HG02973 (cell line): Measurements from ENCODE around the gene ZNF860.

Experiments
- ATAC-seq: cut with Tn5 transposase; IDR thresholded peaks from one replicate; pipeline ENCODE4 v1.9.1; 2021; ENCODE audit warnings: moderate library complexity; ENCODE audit not compliant: unreplicated experiment

The ZNF860 gene

GRCh38 chr3:31981206-31982181 is at the start of gene ZNF860, which contains the start of gene OSBPL10:
ZNF860 (plus strand) TSS chr3:31981750; CDS start chr3:31989080, 7,330 bp downstream.
OSBPL10 (minus strand) TSS chr3:31981262; CDS start chr3:31981179, 83 bp downstream.
- ATAC-seq: no peak

- ATAC-seq: no peak
Observed at GRCh38 chr3:31932990-31933389, 48.6 kb upstream of the ZNF860 start.

GRCh38 chr3:31934018-31934417 is 47.5 kb upstream of the ZNF860 start:
- ATAC-seq: no peak

- ATAC-seq: no peak
Observed at GRCh38 chr3:31934866-31935265, 46.7 kb upstream of the ZNF860 start.

GRCh38 chr3:31936420-31937060 is 45.0 kb upstream of the ZNF860 start:
- no peak for ATAC-seq

GRCh38 chr3:31937225-31937624 is 44.3 kb upstream of the ZNF860 start:
- ATAC-seq: no peak

GRCh38 chr3:31942446-31942845 is 39.1 kb upstream of the ZNF860 start:
- ATAC-seq: no peak

GRCh38 chr3:31943041-31943440 is 38.5 kb upstream of the ZNF860 start:
- no peak for ATAC-seq

- ATAC-seq: no peak
Observed at GRCh38 chr3:31945738-31946052, 35.9 kb upstream of the ZNF860 start.

- ATAC-seq: peak; percentile 55
Observed at GRCh38 chr3:31946484-31947081, 35.0 kb upstream of the ZNF860 start.

- ATAC-seq: no peak
Observed at GRCh38 chr3:31947162-31947561, 34.4 kb upstream of the ZNF860 start.

GRCh38 chr3:31947671-31948091 is 33.9 kb upstream of the ZNF860 start:
- no peak for ATAC-seq

- ATAC-seq: no peak
Observed at GRCh38 chr3:31948280-31948679, 33.3 kb upstream of the ZNF860 start.

- peak; percentile 92 for ATAC-seq
Observed at GRCh38 chr3:31952205-31952604, 29.3 kb upstream of the ZNF860 start.

- no peak for ATAC-seq
Observed at GRCh38 chr3:31953091-31953490, 28.5 kb upstream of the ZNF860 start.

- ATAC-seq: no peak
Observed at GRCh38 chr3:31953636-31954035, 27.9 kb upstream of the ZNF860 start.

- no peak for ATAC-seq
Observed at GRCh38 chr3:31955581-31955980, 26.0 kb upstream of the ZNF860 start.

- no peak for ATAC-seq
Observed at GRCh38 chr3:31957106-31957505, 24.4 kb upstream of the ZNF860 start.

GRCh38 chr3:31958701-31959152 is 22.8 kb upstream of the ZNF860 start:
- ATAC-seq: no peak

- no peak for ATAC-seq
Observed at GRCh38 chr3:31959251-31959650, 22.3 kb upstream of the ZNF860 start.

GRCh38 chr3:31959951-31960792 is 21.4 kb upstream of the ZNF860 start:
- peak; percentile 21 for ATAC-seq
